Mucosa of stomach (tissue), 1 donor: ENCODE results near the gene COMMD7.

Experiments
- H3K27me3 ChIP-seq: one replicate; pipeline ENCODE4 v1.7.0; 2013; ENCODE audit warnings: mild to moderate bottlenecking, low read length; ENCODE audit not compliant: control insufficient read depth, insufficient read depth
- H3K36me3 ChIP-seq: one replicate; pipeline ENCODE4 v1.7.0; 2013; ENCODE audit warnings: low read length; ENCODE audit not compliant: control insufficient read depth, insufficient read depth
- H3K4me1 ChIP-seq: one replicate; pipeline ENCODE4 v1.7.0; 2013; ENCODE audit warnings: mild to moderate bottlenecking, low read length; ENCODE audit not compliant: control insufficient read depth, insufficient read depth
- H3K4me3 ChIP-seq: one replicate; pipeline ENCODE4 v1.7.0; 2013; ENCODE audit warnings: low read length
- H3K9ac ChIP-seq: one replicate; pipeline ENCODE4 v1.7.0; 2013; ENCODE audit warnings: mild to moderate bottlenecking, low read length, moderate library complexity
- H3K9me3 ChIP-seq: one replicate; pipeline ENCODE4 v1.7.0; 2013; ENCODE audit warnings: mild to moderate bottlenecking, low read length, moderate library complexity; ENCODE audit not compliant: control insufficient read depth
- donor health status: Pancreatic carcinoma.

Gene COMMD7

DNA sequence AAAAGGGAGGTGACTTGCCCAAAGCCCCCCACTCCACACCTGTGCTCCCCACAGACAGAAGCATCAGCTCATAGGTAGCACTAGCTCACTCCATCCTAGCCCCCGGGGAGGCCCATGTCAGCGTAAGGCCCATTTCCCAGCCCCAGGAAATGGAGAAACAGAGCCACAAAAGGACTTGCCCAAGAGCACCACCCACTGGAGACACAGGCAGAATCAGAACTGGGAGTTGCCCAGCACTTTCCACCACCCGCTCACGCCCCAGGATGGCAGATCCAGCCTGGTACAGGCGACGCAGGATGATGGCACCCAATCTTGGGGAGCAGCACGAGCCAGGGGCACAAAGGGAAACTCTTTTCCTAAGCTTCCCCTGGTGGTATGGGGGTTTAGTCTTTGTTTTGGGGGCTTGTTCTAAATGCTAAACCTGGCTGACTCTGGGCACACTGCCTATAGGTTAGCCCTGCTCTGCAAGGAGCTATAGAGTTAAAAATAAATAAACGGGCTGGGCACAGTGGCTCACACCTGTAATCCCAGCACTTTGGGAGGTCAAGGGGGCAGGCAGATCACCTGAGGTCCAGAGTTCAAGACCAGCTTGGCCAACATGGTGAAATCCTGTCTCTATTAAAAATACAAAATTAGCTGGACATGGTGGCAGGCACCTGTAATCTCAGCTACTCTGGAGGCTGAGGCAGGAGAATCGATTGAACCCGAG lies 81.3 kb downstream of the COMMD7 start:
- Histone ChIP-seq H3K9me3 (no peaks in the 10 kb centered on the region), H3K27me3 (no peaks in the 10 kb centered on the region), H3K9ac (no peak overlapping the region), H3K36me3 (no peaks in the 10 kb centered on the region), H3K4me1 (peaks cover 7% of the 10 kb centered on the region), H3K4me3 (no peak overlapping the region)

DNA sequence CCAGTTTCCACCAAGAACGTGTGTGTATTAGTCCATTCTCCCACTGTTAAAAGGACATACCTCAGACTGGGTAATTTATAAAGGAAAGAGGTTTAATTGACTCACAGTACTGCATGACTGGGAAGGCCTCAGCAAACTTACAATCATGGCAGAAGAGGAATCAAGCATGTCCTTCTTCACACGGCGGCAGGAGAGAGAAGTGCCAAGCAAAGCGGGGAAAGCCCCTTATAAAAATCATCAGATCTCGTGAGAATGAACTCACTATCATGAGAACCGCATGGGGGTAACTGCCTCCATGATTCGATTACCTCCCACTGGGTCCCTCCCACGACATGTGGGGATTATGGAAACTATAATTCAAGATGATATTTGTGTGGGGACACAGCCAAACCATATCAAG lies 82.6 kb downstream of the COMMD7 start:
- no peaks in the 10 kb centered on the region for H3K9me3 ChIP-seq
- H3K27me3 ChIP-seq = no peaks in the 10 kb centered on the region
- H3K4me3 ChIP-seq = no peak overlapping the region
- H3K4me1 ChIP-seq = peaks cover 7% of the 10 kb centered on the region
- no peaks in the 10 kb centered on the region for H3K36me3 ChIP-seq
- no peak overlapping the region for H3K9ac ChIP-seq

DNA sequence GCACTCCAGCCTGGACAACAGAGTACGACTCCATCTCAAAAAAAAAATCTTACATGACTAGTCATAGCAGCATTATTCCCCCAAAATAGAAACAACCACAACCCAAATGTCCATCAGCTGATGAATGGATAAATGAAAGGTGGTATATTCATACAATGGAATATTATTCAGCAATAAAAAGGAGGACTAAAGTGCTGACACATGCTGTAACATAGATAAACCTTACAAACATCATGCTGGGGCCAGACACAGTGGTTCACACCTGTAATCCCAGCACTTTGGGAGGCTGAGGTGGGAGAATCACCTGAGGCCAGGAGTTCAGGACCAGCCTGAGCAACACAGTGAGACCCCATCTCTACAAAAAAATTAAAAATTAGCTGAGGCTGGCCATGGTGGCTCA lies 86.4 kb downstream of the COMMD7 start:
- Histone ChIP-seq H3K9ac (no peak overlapping the region), H3K4me1 (no peaks in the 10 kb centered on the region), H3K4me3 (no peak overlapping the region), H3K27me3 (peaks cover 5% of the 10 kb centered on the region), H3K9me3 (no peaks in the 10 kb centered on the region), H3K36me3 (no peaks in the 10 kb centered on the region)

GRCh38 chr20:32655903-32656512 lies 87.3 kb downstream of the COMMD7 start:
- Histone ChIP-seq H3K27me3 (peaks cover 5% of the 10 kb centered on the region), H3K9me3 (no peaks in the 10 kb centered on the region), H3K4me3 (no peak overlapping the region)

GRCh38 chr20:32652739-32653526 lies 90.3 kb downstream of the COMMD7 start:
- Histone ChIP-seq H3K4me1 (no peaks in the 10 kb centered on the region), H3K27me3 (peaks cover 8% of the 10 kb centered on the region), H3K9ac (no peak overlapping the region), H3K36me3 (no peaks in the 10 kb centered on the region), H3K4me3 (no peak overlapping the region), H3K9me3 (no peaks in the 10 kb centered on the region)

More at GRCh38 chr20:32655903-32656512, 87.3 kb downstream of the COMMD7 start:
- H3K36me3 ChIP-seq = no peaks in the 10 kb centered on the region
- H3K9ac ChIP-seq = no peak overlapping the region
- no peaks in the 10 kb centered on the region for H3K4me1 ChIP-seq
